ENCODE measurements around the gene CDK19.

Gene CDK19

GRCh38 chr6:110826236-110827129 lies 11.2 kb upstream of the CDK19 start:
- 0 out of 2 replicates have a peak overlapping the region, but pooled peaks have one; percentile 1 for H3K27ac ChIP-seq

GRCh38 chr6:110823146-110823545 lies 7.9 kb upstream of the CDK19 start:
- no peak for TF ChIP-seq CTCF (conservative IDR thresholded peaks at IDR 0.05)
- no peak for TF ChIP-seq ZFX (IDR thresholded peaks at IDR 0.05)
- H3K27ac ChIP-seq = no peak overlapping the region

More at GRCh38 chr6:110826236-110827129, 11.2 kb upstream of the CDK19 start:
- no peak for TF ChIP-seq ZFX (IDR thresholded peaks at IDR 0.05)
- no peak for TF ChIP-seq CTCF (conservative IDR thresholded peaks at IDR 0.05)

GRCh38 chr6:110822249-110822648 lies 7.0 kb upstream of the CDK19 start:
- no peak overlapping the region for H3K27ac ChIP-seq
- no peak for TF ChIP-seq ZFX (IDR thresholded peaks at IDR 0.05)
- no peak for TF ChIP-seq CTCF (conservative IDR thresholded peaks at IDR 0.05)

GRCh38 chr6:110816677-110817076 lies 1.4 kb upstream of the CDK19 start:
- peak overlapping the region; percentile 99 for H3K27ac ChIP-seq
- no peak for TF ChIP-seq CTCF (conservative IDR thresholded peaks at IDR 0.05)
- TF ChIP-seq ZFX (IDR thresholded peaks at IDR 0.05) = no peak

- peak overlapping the region; percentile 99 for H3K27ac ChIP-seq
- TF ChIP-seq CTCF (conservative IDR thresholded peaks at IDR 0.05) (no peak), ZFX (IDR thresholded peaks at IDR 0.05) (no peak)
Measured at GRCh38 chr6:110815015-110815410, 256 bp downstream of the CDK19 start.

GRCh38 chr6:110814102-110815014 lies 911 bp downstream of the CDK19 start:
- peak overlapping the region; percentile 99 for H3K27ac ChIP-seq
- TF ChIP-seq ZFX (IDR thresholded peaks at IDR 0.05) (peak; percentile 32; the same call in 1 of the 2 replicates), CTCF (conservative IDR thresholded peaks at IDR 0.05) (no peak)

Measured in C4-2B (cell line).